ENCODE measurements around the gene KRT26. TPM values are rescaled to one million over a fixed set of nuclear protein-coding genes. Genes with fewer than 3 reads are reported as not detected.

The KRT26 gene
- total RNA-seq, 1 experiment from 2014 or later, result not detected

DNA sequence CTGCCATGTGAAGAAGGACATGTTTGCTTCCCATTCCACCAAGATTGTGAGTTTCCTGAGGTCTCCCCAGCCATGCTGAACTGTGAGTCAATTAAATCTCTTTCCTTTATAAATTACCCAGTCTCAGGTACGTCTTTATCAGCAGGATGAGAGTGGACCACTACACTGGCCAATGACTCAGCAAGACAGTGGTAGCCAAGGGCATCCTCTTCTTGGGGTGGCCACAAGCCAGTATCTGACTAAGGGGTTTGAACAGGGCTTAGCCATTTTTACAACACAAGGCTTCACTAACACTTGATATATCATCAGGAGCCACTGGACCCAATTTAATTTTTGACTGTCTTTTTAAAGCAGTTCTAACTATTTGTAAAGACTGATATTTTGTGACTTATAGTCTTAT lies 47.3 kb downstream of the KRT26 start:
- Histone ChIP-seq H3K56ac (ENCODE audit: insufficient read length, low read depth, low read length) (no peak overlapping the region), H2BK20ac (ENCODE audit: low read depth, low read length, poor library complexity, severe bottlenecking) (no peak overlapping the region), H4K20me1 (ENCODE audit: control insufficient read depth, insufficient read depth, insufficient read length) (no peaks in the 10 kb centered on the region), H3K23ac (ENCODE audit: insufficient read length, low read depth, low read length) (no peak overlapping the region), H3K4me1 (ENCODE audit: insufficient read depth, low read length) (no peaks in the 10 kb centered on the region), H2AK5ac (ENCODE audit: insufficient read length, low read length) (no peak overlapping the region), H3T11ph (ENCODE audit: low read length) (no peak overlapping the region), H2BK5ac (ENCODE audit: insufficient read length, low read length) (no peak overlapping the region), H3K14ac (ENCODE audit: insufficient read depth, low read length) (no peak overlapping the region), H4K91ac (ENCODE audit: insufficient read length, low read depth, low read length) (no peak overlapping the region), H3K18ac (ENCODE audit: insufficient read length, low read depth, low read length) (no peak overlapping the region), H3K9me3 (ENCODE audit: control insufficient read depth, low read depth, low read length) (no peaks in the 10 kb centered on the region), H3K27ac (ENCODE audit: insufficient read length, low read depth, low read length) (no peak overlapping the region), H4K5ac (ENCODE audit: insufficient read length, low read depth, low read length) (no peak overlapping the region), H3K79me1 (ENCODE audit: insufficient read depth, low read depth, low read length, poor library complexity, severe bottlenecking) (no peaks in the 10 kb centered on the region), H4K8ac (replicated peaks; ENCODE audit: insufficient read length, low read depth, low read length) (no peak overlapping the region), H3K27me3 (ENCODE audit: insufficient read depth, low read length) (no peaks in the 10 kb centered on the region), H3K4ac (ENCODE audit: low read depth, low read length) (no peak overlapping the region), H2AFZ (ENCODE audit: low read length) (no peak overlapping the region), H3K23me2 (ENCODE audit: insufficient read length, low read depth, low read length, poor library complexity, severe bottlenecking) (no peaks in the 10 kb centered on the region), H3K79me2 (ENCODE audit: insufficient read depth, low read length) (no peaks in the 10 kb centered on the region), H2BK12ac (ENCODE audit: insufficient read length, low read depth, low read length) (no peak overlapping the region), H2BK120ac (ENCODE audit: low read depth, low read length, poor library complexity, severe bottlenecking) (no peak overlapping the region), H2BK15ac (ENCODE audit: low read depth, low read length) (no peak overlapping the region), H3K4me2 (ENCODE audit: insufficient read depth, insufficient read length, low read length) (no peak overlapping the region), H3K9ac (ENCODE audit: extremely low read depth, insufficient read length, low read length) (no peak overlapping the region)
- Mint-ChIP-seq H3K4me1 (no peaks in the 10 kb centered on the region), H3K36me3 (ENCODE audit: insufficient read depth in 1 of 3, low read depth in 3 of 3) (no peaks in the 10 kb centered on the region), H3K4me3 (no peak overlapping the region), H3K27ac (no peak overlapping the region), H3K9me3 (no peaks in the 10 kb centered on the region), H3K27me3 (ENCODE audit: low read depth) (peaks cover 10% of the 10 kb centered on the region)
- WGBS (ENCODE audit: extremely low coverage, insufficient read length, low lambda C conversion rate), result no CpG with 5 or more reads among the region's 1 CpG
- TF ChIP-seq, protein P1, sequence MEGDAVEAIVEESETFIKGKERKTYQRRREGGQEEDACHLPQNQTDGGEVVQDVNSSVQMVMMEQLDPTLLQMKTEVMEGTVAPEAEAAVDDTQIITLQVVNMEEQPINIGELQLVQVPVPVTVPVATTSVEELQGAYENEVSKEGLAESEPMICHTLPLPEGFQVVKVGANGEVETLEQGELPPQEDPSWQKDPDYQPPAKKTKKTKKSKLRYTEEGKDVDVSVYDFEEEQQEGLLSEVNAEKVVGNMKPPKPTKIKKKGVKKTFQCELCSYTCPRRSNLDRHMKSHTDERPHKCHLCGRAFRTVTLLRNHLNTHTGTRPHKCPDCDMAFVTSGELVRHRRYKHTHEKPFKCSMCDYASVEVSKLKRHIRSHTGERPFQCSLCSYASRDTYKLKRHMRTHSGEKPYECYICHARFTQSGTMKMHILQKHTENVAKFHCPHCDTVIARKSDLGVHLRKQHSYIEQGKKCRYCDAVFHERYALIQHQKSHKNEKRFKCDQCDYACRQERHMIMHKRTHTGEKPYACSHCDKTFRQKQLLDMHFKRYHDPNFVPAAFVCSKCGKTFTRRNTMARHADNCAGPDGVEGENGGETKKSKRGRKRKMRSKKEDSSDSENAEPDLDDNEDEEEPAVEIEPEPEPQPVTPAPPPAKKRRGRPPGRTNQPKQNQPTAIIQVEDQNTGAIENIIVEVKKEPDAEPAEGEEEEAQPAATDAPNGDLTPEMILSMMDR (conservative IDR thresholded peaks at IDR 0.05), result no peak
- no peak for DNase-seq
